Smooth muscle cell of the brain vasculature (primary cell): ENCODE measurements around the gene CADM4.

Source experiments
- DNase-seq: peaks from one replicate; pipeline ENCODE4 v3.0.0-alpha.2; 2012; ENCODE audit warnings: low read depth, low spot score

The CADM4 gene

GRCh38 chr19:43634068-43634467, 5.6 kb downstream of the CADM4 start:
- no peak for DNase-seq

GRCh38 chr19:43633520-43633919, 6.1 kb downstream of the CADM4 start:
- no peak for DNase-seq

- no peak for DNase-seq
Measured at GRCh38 chr19:43631491-43631890, 8.2 kb downstream of the CADM4 start.

- DNase-seq: no peak
Measured at GRCh38 chr19:43628646-43629326, 10.9 kb downstream of the CADM4 start.

- no peak for DNase-seq
Measured at GRCh38 chr19:43626838-43627237, 12.8 kb downstream of the CADM4 start.

- no peak for DNase-seq
Measured at GRCh38 chr19:43625918-43626579, 13.6 kb downstream of the CADM4 start.

- DNase-seq: no peak
Measured at GRCh38 chr19:43624933-43625332, 14.7 kb downstream of the CADM4 start.

GRCh38 chr19:43623889-43624670, 15.6 kb downstream of the CADM4 start:
- DNase-seq: no peak

- no peak for DNase-seq
Measured at GRCh38 chr19:43622956-43623355, 16.7 kb downstream of the CADM4 start.

GRCh38 chr19:43622070-43622469, 17.6 kb downstream of the CADM4 start:
- no peak for DNase-seq

GRCh38 chr19:43620061-43621001, 19.3 kb downstream of the CADM4 start:
- no peak for DNase-seq

GRCh38 chr19:43619262-43620060, 20.2 kb downstream of the CADM4 start, which contains the start of gene ZNF428:
Gene ZNF428, minus strand, starts transcription at chr19:43619629. Its CDS starts 5,325 bp downstream, at chr19:43614304.
- DNase-seq: peak; percentile 70

GRCh38 chr19:43618921-43619261, 20.8 kb downstream of the CADM4 start:
- no peak for DNase-seq

GRCh38 chr19:43616954-43617353, 22.7 kb downstream of the CADM4 start:
- DNase-seq: no peak

GRCh38 chr19:43616306-43616705, 23.3 kb downstream of the CADM4 start:
- no peak for DNase-seq

- no peak for DNase-seq
Measured at GRCh38 chr19:43612374-43612773, 27.3 kb downstream of the CADM4 start.

GRCh38 chr19:43611788-43612187, 27.9 kb downstream of the CADM4 start, which contains the start of gene SRRM5:
Gene SRRM5, plus strand, starts transcription at chr19:43612088. Its CDS starts 34 bp downstream, at chr19:43612122.
- no peak for DNase-seq

GRCh38 chr19:43610493-43610892, 29.2 kb downstream of the CADM4 start:
- DNase-seq: peak; percentile 83

- DNase-seq: no peak
Measured at GRCh38 chr19:43609872-43610271, 29.8 kb downstream of the CADM4 start.
